ENCODE results near the gene CCDC197.

The CCDC197 gene

DNA sequence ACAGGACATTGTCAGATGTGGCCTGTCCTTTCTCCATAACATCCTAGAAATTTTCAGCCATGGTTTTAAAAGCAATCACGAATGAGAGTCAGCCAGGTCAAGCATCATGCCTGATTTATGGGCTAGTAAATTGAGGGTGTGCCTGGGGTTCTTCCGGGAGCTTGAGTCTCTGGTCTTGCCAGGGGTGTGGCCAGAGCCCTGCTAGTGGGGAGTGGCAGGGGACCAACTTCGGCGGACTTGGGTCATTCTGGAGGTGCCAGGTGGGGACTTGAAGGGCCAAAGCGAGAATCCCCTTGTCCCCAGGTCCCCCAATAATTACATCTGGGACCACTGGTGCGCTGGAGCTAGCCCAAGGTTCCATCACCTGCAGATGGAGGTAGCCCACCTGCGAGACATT, 34.8 kb downstream of the CCDC197 start:
- TF ChIP-seq, protein P1, sequence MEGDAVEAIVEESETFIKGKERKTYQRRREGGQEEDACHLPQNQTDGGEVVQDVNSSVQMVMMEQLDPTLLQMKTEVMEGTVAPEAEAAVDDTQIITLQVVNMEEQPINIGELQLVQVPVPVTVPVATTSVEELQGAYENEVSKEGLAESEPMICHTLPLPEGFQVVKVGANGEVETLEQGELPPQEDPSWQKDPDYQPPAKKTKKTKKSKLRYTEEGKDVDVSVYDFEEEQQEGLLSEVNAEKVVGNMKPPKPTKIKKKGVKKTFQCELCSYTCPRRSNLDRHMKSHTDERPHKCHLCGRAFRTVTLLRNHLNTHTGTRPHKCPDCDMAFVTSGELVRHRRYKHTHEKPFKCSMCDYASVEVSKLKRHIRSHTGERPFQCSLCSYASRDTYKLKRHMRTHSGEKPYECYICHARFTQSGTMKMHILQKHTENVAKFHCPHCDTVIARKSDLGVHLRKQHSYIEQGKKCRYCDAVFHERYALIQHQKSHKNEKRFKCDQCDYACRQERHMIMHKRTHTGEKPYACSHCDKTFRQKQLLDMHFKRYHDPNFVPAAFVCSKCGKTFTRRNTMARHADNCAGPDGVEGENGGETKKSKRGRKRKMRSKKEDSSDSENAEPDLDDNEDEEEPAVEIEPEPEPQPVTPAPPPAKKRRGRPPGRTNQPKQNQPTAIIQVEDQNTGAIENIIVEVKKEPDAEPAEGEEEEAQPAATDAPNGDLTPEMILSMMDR (conservative IDR thresholded peaks at IDR 0.05; ENCODE audit: low read depth, low read length) = no peak
- Histone ChIP-seq H4K20me1 (ENCODE audit: insufficient read depth) (no peaks in the 10 kb centered on the region), H3K9ac (no peak overlapping the region)

DNA sequence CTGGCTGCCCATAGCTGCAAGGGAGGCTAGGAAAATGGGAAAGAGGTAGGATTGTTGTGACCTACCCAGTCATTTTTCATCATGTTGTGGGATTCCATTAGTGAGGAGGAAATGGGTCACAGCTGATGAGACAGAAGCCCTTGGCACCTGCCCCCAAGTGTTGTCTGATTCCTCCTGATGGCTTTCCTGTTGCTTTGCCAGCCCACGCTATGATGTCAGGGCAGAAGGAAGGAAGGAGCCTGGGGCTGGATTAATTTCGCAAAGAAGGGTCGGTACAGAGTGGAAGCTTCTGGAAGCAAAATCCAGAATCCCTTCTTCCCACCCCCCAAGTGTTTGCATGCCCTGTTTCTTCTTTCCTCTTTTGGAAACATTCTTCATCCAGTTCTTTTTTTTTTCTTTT, 37.8 kb downstream of the CCDC197 start:
- no peak overlapping the region for H2AFZ ChIP-seq (ENCODE audit: low read depth)
- no peak overlapping the region for H3K4me2 ChIP-seq
- H3K4me1 ChIP-seq (ENCODE audit: low read depth, poor library complexity, severe bottlenecking) = no peaks in the 10 kb centered on the region
- no peak overlapping the region for H3K4me3 ChIP-seq (IDR thresholded peaks at IDR 0.05; ENCODE audit: insufficient read depth, low read depth, low read length)
- H3K36me3 ChIP-seq (ENCODE audit: insufficient read depth) = no peaks in the 10 kb centered on the region
- no peak overlapping the region for H3K9ac ChIP-seq
- no peaks in the 10 kb centered on the region for H4K20me1 ChIP-seq (ENCODE audit: insufficient read depth)
- TF ChIP-seq, protein P1 (conservative IDR thresholded peaks at IDR 0.05; ENCODE audit: low read depth, low read length) = no peak
- H3K27ac ChIP-seq = no peak overlapping the region
- no peaks in the 10 kb centered on the region for H3K27me3 ChIP-seq (ENCODE audit: insufficient read depth, low read depth)
- H3K79me2 ChIP-seq (ENCODE audit: insufficient read depth, low read depth) = no peaks in the 10 kb centered on the region

More for the DNA sequence above, 34.8 kb downstream of the CCDC197 start:
- no peak overlapping the region for H3K4me3 ChIP-seq (IDR thresholded peaks at IDR 0.05; ENCODE audit: insufficient read depth, low read depth, low read length)
- H3K4me1 ChIP-seq (ENCODE audit: low read depth, poor library complexity, severe bottlenecking) = no peaks in the 10 kb centered on the region
- no peaks in the 10 kb centered on the region for H3K36me3 ChIP-seq (ENCODE audit: insufficient read depth)
- H3K4me2 ChIP-seq = no peak overlapping the region
- H3K79me2 ChIP-seq (ENCODE audit: insufficient read depth, low read depth) = no peaks in the 10 kb centered on the region
- no peak overlapping the region for H3K27ac ChIP-seq
- H3K27me3 ChIP-seq (ENCODE audit: insufficient read depth, low read depth) = no peaks in the 10 kb centered on the region
- H2AFZ ChIP-seq (ENCODE audit: low read depth) = no peak overlapping the region

DNA sequence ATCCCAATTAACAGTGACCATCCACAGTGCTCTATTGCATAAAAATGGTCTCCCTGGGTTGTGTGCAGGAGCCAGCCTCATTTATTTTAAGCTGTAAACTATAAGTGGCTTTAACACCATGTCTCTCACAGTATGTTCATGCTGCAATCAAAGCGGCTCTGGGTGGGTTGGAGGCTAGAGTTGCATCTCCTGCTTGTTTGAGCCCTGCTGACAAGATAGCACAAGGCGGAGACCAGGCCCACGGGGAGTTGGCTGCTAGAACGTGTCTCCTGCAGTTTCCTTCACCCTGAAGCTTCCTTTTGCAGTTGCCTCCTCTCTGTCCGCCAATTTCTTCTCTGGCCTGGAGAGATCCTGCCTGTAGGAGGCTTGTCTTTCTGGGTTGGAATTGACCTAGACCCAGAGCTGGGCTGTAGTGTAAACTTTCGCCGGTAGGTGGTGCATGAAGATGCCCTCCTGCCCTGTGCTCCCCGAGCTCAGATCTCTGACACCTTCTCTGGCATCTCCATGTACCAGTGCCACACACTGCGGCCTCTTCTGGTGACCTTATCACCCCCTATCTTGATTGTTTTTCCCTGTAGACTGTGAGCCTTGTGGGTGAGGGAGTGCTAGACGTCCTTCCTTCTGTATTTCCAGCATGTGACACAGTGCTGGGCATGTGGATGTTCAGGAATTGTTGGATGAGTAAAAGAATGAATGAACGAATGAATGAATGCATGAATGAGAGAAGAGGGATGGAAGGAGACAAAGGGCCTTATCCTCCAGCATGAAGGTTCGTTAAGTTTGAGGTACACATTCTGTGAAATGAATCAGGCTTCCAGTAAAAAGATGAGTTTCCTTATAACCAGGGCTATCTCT, 39.4 kb downstream of the CCDC197 start:
- H3K27me3 ChIP-seq (ENCODE audit: insufficient read depth, low read depth) = no peaks in the 10 kb centered on the region
- no peaks in the 10 kb centered on the region for H4K20me1 ChIP-seq (ENCODE audit: insufficient read depth)
- no peaks in the 10 kb centered on the region for H3K36me3 ChIP-seq (ENCODE audit: insufficient read depth)
- no peak overlapping the region for H3K9ac ChIP-seq
- H3K79me2 ChIP-seq (ENCODE audit: insufficient read depth, low read depth) = no peaks in the 10 kb centered on the region
- no peaks in the 10 kb centered on the region for H3K4me1 ChIP-seq (ENCODE audit: low read depth, poor library complexity, severe bottlenecking)
- H2AFZ ChIP-seq (ENCODE audit: low read depth) = no peak overlapping the region
- H3K4me3 ChIP-seq (IDR thresholded peaks at IDR 0.05; ENCODE audit: insufficient read depth, low read depth, low read length) = no peak overlapping the region
- TF ChIP-seq, protein P1 (conservative IDR thresholded peaks at IDR 0.05; ENCODE audit: low read depth, low read length) = peak; percentile 84
- H3K4me2 ChIP-seq = no peak overlapping the region
- no peak overlapping the region for H3K27ac ChIP-seq

DNA sequence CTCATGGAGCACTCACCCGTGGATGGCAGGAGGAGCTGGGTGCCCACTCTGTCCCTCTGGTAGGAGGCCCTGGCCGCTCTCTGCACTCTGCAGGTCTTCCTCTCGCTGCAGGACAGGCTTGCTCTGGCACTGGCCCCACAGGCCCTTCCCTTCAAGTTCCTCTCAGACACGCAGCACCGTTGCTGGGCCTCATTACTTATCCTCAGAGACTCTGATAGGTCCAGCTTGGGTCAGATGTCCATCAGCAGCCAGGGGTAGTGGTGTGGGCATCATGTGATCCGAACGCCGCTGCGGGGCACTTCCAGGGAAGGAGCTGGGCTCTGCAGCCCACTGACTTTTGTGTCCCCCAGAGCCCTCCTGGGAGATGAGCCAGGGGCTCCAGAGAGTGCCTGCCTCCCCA, 40.9 kb downstream of the CCDC197 start:
- Histone ChIP-seq H3K79me2 (ENCODE audit: insufficient read depth, low read depth) (no peaks in the 10 kb centered on the region), H3K36me3 (ENCODE audit: insufficient read depth) (no peaks in the 10 kb centered on the region), H3K9ac (no peak overlapping the region), H2AFZ (ENCODE audit: low read depth) (no peak overlapping the region), H3K27ac (no peak overlapping the region), H3K4me2 (no peak overlapping the region), H4K20me1 (ENCODE audit: insufficient read depth) (no peaks in the 10 kb centered on the region), H3K27me3 (ENCODE audit: insufficient read depth, low read depth) (no peaks in the 10 kb centered on the region), H3K4me3 (IDR thresholded peaks at IDR 0.05; ENCODE audit: insufficient read depth, low read depth, low read length) (no peak overlapping the region), H3K4me1 (ENCODE audit: low read depth, poor library complexity, severe bottlenecking) (no peaks in the 10 kb centered on the region)
- TF ChIP-seq, protein P1 (conservative IDR thresholded peaks at IDR 0.05; ENCODE audit: low read depth, low read length) = no peak

Measured in KMS-11 (cell line).